GM18858 (cell line): ENCODE measurements around the gene PRSS22.

Source experiments
- ATAC-seq: cut with Tn5 transposase; IDR thresholded peaks from one replicate; pipeline ENCODE4 v1.9.1; 2021; ENCODE audit not compliant: unreplicated experiment

The PRSS22 gene

DNA sequence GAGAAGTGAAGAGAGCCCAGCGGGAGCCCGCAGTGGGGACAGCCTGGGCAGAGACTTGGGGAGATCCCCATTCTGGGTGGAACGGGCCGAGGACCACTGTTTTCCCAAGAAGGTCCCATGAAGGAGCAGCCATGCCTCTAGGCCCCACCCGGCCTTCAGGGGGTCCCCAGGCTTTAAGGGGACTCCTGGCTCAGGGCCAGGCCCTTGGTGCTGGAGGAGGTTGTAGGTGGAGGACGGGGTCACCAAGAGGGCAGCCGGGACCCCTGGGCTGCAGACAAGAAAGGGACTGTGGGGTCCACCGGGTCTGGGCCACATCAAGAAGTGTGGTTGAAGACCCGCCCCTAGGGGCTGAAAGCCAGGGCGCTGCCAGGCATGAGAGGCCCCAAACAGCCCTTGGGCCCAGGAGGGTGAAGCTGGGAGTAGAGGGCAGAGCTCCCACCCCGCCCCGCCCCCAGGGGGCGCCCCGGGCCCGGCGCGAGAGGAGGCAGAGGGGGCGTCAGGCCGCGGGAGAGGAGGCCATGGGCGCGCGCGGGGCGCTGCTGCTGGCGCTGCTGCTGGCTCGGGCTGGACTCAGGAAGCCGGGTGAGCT lies 41.1 kb downstream of the PRSS22 start, which contains the start of gene PRSS21:
TSS of gene PRSS21 (plus strand) at position 487 of the 589 bp plus-strand sequence. CDS start at position 519, 32 bp downstream.
- ATAC-seq, result no peak

DNA sequence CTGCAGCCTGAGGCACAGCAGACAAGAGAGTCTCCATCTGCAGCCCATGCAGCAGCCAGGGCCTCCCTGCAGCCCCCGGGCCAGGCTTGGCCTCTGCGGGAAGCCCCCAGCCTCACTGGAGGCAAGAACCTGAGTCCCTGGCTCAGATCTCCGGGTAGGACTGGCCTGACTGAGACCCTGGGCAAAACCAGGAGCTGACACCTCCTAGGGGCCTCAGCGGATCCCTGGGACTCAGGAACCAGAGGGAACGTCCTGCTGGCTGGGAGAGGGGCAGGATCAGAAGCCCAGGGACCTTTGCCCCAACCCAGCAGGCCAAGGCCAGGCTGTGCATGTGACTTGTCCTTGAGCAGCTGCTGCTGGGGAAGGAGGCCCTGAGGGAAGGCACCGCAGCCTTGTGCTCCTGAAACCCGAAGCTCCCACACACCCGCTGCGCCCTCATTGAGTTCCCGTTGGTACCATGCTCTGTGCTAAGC lies 42.6 kb downstream of the PRSS22 start:
- no peak for ATAC-seq

DNA sequence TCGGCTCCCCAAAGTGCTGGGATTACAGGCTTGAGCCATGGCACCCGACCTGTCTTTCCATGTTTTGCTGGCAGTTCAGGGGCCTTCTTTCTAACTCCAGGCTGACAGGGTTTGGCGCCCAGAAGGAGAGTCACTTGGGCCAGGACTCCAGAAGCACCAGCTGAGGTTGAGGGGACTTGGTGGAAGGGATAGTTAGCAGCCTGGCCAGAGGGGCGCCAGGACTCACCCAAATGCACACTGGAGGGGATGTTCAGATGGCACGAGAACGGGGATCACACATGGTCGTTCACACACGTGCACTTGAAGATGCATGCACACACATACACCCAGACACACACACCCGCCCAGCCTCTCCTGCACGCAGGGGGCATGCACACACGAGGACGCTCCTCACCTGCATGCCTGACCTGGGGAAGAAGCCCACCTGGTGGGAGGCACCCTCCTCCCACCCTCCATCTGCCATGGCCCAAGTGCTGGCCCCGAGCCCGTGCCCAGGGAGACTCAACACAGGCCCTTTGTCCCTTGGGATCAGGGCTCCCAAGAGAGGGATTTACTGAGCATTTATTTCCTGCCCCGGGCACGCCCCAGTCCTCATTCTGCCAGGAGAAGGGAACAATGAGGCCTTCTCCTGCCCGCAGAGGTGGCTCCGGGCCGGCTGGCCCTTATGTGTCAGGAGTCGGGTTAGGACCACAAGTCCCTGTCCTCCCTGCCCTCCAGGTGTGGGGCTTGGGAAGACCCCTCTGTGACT lies 43.2 kb downstream of the PRSS22 start:
- no peak for ATAC-seq

- no peak for ATAC-seq
Observed at GRCh38 chr16:2813771-2814221, 44.2 kb downstream of the PRSS22 start.

DNA sequence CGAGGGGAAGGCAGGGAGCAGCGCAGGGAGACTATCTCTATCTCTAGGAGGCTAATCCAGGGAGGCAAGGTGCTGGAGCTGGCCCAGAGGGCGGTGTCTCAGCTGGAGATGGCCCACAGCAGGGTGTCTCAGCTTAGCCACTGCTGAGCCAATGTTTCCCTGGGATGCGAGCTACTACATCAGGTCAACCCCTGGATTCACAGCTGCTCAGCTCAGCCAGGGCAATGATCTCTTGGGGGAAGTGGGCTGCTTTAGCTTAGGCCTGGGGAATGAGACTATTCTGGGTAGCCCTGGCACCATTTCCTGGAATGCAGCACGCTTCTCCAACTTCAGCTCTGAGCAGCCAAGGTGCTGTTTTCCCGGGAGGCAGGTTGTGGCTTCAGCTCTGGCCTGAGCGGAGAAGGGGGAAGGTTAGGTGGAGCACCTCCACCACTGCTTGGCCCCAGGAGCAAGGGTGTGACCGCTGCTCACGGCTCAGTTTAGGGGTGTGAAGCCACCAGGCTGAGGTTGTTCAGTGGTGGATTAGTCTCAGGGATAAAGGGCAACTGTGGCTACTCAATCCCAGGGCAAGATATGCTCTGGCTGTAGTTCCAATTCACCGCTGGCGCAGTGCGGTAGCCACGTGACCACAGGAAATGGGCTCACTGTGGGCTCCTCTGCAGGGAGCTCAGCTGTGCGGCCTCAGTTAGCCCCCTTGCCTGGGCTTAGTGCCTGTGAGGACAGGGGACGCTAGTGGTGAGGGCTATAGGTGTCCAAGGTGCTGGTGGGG lies 46.1 kb downstream of the PRSS22 start:
- no peak for ATAC-seq

GRCh38 chr16:2810651-2811050 lies 47.3 kb downstream of the PRSS22 start:
- ATAC-seq, result no peak

DNA sequence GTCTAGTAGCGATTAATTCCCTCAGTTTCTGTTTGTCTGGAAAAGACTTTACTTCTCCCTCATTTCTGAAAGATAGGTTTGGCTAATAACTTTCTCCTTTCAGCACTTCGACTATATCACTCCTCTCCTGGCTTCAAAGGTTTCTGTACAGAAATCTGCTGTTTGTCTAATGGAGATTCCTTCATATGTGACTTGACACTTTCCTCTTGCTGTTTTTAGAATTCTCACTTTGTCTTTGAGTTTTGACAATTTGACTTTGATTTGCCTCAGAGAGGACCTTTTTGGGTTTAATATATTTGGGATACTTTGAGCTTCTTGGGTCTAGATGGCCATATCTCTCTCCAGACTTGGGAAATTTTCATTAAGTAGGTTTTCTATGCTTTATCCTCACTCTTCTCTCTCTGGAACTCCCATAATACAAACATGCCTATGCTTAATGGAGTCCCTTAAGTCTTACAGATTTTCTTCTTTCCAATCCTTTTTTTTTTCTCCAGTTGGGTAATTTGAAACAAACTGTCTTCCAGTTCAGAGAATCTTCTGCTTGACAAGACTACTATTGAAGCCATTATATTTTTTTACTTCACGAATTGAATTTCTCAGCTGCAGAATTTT lies 48.7 kb downstream of the PRSS22 start:
- no peak for ATAC-seq

DNA sequence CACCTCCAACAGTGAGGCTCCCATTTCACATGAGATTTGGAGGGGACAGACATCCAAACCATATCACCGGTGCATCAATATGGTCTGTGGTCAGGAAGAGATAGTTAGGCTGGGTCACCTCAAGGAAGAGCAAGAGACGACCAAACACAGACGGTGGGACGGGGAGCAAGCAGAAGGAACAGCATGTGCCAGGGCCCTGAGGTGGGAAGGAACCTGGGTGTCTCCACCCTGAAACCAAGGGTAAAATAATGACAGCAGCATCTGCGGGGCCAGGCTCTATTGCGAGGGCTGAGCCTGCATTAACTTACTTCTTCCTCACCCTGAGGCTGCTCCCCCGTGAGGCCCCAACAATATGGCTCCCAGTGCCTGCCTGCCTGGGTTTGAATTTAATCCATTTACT lies 49.8 kb downstream of the PRSS22 start:
- ATAC-seq, result no peak

DNA sequence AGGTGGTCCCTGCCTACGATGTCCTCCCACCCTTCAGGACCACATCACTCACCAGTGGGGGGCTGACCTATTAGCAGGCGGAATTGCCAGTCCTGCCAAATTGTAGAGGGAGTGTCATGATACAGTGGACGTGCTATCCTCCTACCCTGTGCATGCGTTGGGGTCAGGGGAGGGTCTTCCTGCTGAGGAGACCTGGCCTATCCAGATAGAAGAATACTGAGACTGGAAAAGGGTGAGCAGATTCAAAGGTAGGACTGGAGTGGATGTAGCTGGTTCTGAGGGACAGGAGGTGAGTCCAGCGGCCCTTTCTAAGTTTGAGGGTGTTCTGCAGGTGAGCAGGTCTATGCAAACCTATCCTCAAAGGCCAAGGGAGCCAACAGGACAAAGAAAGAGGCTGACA lies 51.7 kb downstream of the PRSS22 start:
- no peak for ATAC-seq

GRCh38 chr16:2804728-2805127 lies 53.2 kb downstream of the PRSS22 start:
- ATAC-seq, result no peak

GRCh38 chr16:2803545-2804195 lies 54.3 kb downstream of the PRSS22 start:
- ATAC-seq, result no peak
